ENCODE measurements around the gene AMPD2. TPM values are rescaled to one million over a fixed set of nuclear protein-coding genes. Genes with fewer than 3 reads are reported as not detected.

The AMPD2 gene
- total and polyA plus RNA-seq, 2 of the 8 experiments (the other 6 are each of a cell fraction or from before 2014, with no cell fraction given), result 37.2 to 67.7 TPM

DNA sequence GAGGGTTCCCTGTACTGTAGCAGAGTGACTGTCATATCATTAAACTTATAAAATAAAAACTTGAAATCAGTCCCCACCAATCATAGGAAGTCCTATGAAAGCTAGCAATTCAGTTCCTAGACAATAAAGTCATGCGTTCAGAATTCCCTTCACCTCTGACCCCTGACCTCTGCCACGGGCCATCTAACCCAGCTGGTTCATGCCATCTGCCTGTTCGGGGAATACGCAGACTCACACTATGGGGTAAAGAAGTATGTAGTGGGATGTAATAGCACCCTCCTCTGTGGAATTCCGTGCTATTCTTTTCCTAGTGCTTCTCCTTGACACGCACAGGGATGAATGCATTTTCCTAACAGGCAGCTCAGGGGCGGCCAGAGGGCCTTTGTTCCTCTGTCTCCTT lies 38.3 kb downstream of the AMPD2 start:
- peaks cover 0 to 5% (median 4%) of the 10 kb centered on the region in 4 experiments; a peak in 6 of 7 replicates for H3K27me3 ChIP-seq (replicated peaks in 1 of 4; ENCODE audit: control insufficient read depth in 3 of 4, extremely low read depth in 1 of 4, insufficient read depth in 3 of 4, low read length in 3 of 4)
- no peak overlapping the region for H3K27ac ChIP-seq (ENCODE audit: low read depth, low read length)
- no peak overlapping the region for H2BK12ac ChIP-seq (ENCODE audit: low read depth, low read length)
- no peak overlapping the region for H3K56ac ChIP-seq (replicated peaks; ENCODE audit: insufficient read length, low read depth, low read length)
- CTCF ChIA-PET (ENCODE audit: partially characterized antibody), result interaction anchor here (0.6 to 11.8 kb wide), 7 partner anchors 8 to 327 kb away, joined by 3 to 185 read pairs (median 3); partner anchors contain the start of gene AHCYL1
- H3K79me2 ChIP-seq (ENCODE audit: control insufficient read depth in 1 of 2, insufficient read depth in 2 of 2, low read length in 2 of 2), result no peaks in the 10 kb centered on the region
- no peak overlapping the region for H2BK5ac ChIP-seq (ENCODE audit: low read depth, low read length)
- H3K9ac ChIP-seq (replicated peaks in 1 of 4; ENCODE audit: extremely low read depth in 1 of 4, low read depth in 3 of 4, low read length in 3 of 4), result no peak overlapping the region
- no peaks in the 10 kb centered on the region for H4K20me1 ChIP-seq (replicated peaks in 1 of 2; ENCODE audit: control insufficient read depth in 1 of 2, insufficient read depth in 2 of 2, low read length in 2 of 2)
- POLR2A ChIA-PET (ENCODE audit: partially characterized antibody), result no interaction called here
- no peak overlapping the region for H4K8ac ChIP-seq (ENCODE audit: extremely low read depth, insufficient read depth, low read length)
- 0 out of 7 replicates have a peak, but pooled peaks cover 0 to 3% (median 0%) of the 10 kb centered on the region in 4 experiments for H3K4me1 ChIP-seq (replicated peaks in 1 of 4; ENCODE audit: control insufficient read depth in 3 of 4, insufficient read depth in 4 of 4, low read length in 3 of 4)
- no peaks in the 10 kb centered on the region for H3K9me3 ChIP-seq (ENCODE audit: insufficient read depth in 2 of 2, low read depth in 1 of 2, low read length in 1 of 2)
- H3K36me3 ChIP-seq (ENCODE audit: control insufficient read depth in 2 of 4, insufficient read depth in 4 of 4, low read length in 3 of 4), result no peaks in the 10 kb centered on the region
- no peak overlapping the region for H2BK15ac ChIP-seq (ENCODE audit: low read length)
- H3K23me2 ChIP-seq (ENCODE audit: low read depth, low read length), result peaks cover 9% of the 10 kb centered on the region
- H3K4me3 ChIP-seq (ENCODE audit: extremely low read depth in 1 of 4, insufficient read depth in 2 of 4, low read depth in 3 of 4, low read length in 4 of 4), result no peak overlapping the region
- H4K91ac ChIP-seq (replicated peaks; ENCODE audit: insufficient read length, low read length), result no peak overlapping the region
- 86% methylated on average over 7 of the region's 7 CpGs; no CpG with 5 or more reads in 1 of the 2 experiments for WGBS, 2 experiments (ENCODE audit: extremely low coverage in 1 of 2, insufficient coverage in 1 of 2, insufficient read length in 1 of 2, insufficient replicate concordance in 2 of 2, low coverage in 1 of 2, low lambda C conversion rate in 2 of 2, missing lambda C conversion rate in 1 of 2)
- no peak overlapping the region for H3K4me2 ChIP-seq (ENCODE audit: insufficient read depth in 1 of 2, low read depth in 2 of 2, low read length in 2 of 2)
- H4K5ac ChIP-seq (ENCODE audit: insufficient read length, low read depth, low read length), result no peak overlapping the region
- H3K14ac ChIP-seq (ENCODE audit: insufficient read length), result no peak overlapping the region
- no peak overlapping the region for H2AFZ ChIP-seq (ENCODE audit: low read length)
- no peak for DNase-seq (ENCODE audit: low read depth in 1 of 2, low spot score in 2 of 2)
- H2AK5ac ChIP-seq (ENCODE audit: low read depth, low read length), result no peak overlapping the region
- H3K18ac ChIP-seq (ENCODE audit: extremely low read depth, low read length), result no peak overlapping the region
- no peaks in the 10 kb centered on the region for H3K79me1 ChIP-seq (ENCODE audit: low read depth, low read length)
- H2BK20ac ChIP-seq (ENCODE audit: low read length), result no peak overlapping the region
- no peak for FAIRE-seq
- no peak overlapping the region for H2BK120ac ChIP-seq (replicated peaks; ENCODE audit: low read depth, low read length)
- H3K4ac ChIP-seq (replicated peaks; ENCODE audit: insufficient read length, low read depth, low read length), result no peak overlapping the region
- H3K23ac ChIP-seq (ENCODE audit: insufficient read length), result no peak overlapping the region
- TF ChIP-seq JUND (IDR thresholded peaks at IDR 0.05; ENCODE audit: low read length), result no peak
- TF ChIP-seq MAX (IDR thresholded peaks at IDR 0.05), result no peak
- no peak for TF ChIP-seq E2F6 (IDR thresholded peaks at IDR 0.05)
- TF ChIP-seq BRCA1 (IDR thresholded peaks at IDR 0.05; ENCODE audit: low read depth, low read length), result no peak
- no peak for TF ChIP-seq CTCF (IDR thresholded peaks at IDR 0.05; ENCODE audit: control extremely low read depth in 1 of 3, insufficient read depth in 1 of 3, low read depth in 1 of 3, low read length in 3 of 3)
- TF ChIP-seq CTBP2 (IDR thresholded peaks at IDR 0.05; ENCODE audit: borderline replicate concordance, insufficient read depth, insufficient read length, low read length), result no peak
- no peak for TF ChIP-seq SIRT6 (IDR thresholded peaks at IDR 0.05; ENCODE audit: low read length)
- no peak for TF ChIP-seq BCL11A (IDR thresholded peaks at IDR 0.05; ENCODE audit: low read depth in 2 of 2, low read length in 2 of 2)
- TF ChIP-seq PHF8 (conservative IDR thresholded peaks at IDR 0.05; ENCODE audit: low read depth, low read length), result no peak
- no peak for TF ChIP-seq SRF (IDR thresholded peaks at IDR 0.05; ENCODE audit: low read depth, low read length)
- TF ChIP-seq SP2 (IDR thresholded peaks at IDR 0.05; ENCODE audit: low read length), result no peak

Data from H1 (cell line).